Activated gamma-delta T cell treated with Interleukin-2 at 50 U/mL for 16 hours (primary cell): Measurements from ENCODE around the gene ANTXR2.

Source experiments
- DNase-seq: peaks from one replicate; pipeline ENCODE4 v3.0.0-alpha.2; 2020

The ANTXR2 gene

DNA sequence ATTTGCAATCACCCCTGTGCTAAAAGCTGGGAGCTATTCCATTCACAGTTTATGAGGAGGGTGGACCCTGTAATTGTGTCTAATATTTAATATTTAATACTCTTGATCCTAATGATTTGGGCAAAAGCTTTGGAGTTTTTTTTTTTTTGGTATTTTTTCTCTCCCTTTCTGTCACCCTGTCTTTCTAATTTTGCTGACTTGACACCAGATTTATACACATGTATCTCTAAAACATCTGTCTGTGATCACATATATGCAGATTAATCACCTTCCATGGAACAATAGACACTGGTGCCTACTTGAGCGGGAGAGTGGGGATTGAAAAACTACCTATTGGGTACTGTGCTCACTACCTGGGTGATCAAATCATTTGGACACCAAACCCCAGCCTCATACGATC lies 18.7 kb upstream of the ANTXR2 start:
- DNase-seq = no peak

- DNase-seq = no peak
Observed at GRCh38 chr4:80091184-80091583, 18.2 kb upstream of the ANTXR2 start.

DNA sequence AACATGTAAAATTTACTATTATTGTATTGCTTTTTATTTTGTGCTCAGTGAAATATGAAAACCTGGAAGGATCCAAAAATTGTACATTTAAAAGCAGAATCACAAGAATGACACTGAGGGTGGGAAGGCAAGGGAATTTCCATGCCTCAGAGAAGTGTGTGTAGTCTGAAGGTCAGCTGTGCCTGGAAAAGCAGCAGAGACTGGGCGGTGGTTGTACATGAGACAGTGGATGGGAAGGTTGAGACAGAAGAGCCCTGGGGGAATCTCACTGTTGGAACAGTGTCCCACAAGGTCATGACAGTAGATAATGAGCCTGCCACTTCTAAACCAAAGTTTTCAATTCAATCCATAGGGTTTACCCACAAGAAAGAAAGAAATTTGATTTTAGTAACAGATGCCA lies 17.1 kb upstream of the ANTXR2 start:
- no peak for DNase-seq

GRCh38 chr4:80088471-80088870 lies 15.4 kb upstream of the ANTXR2 start:
- no peak for DNase-seq

DNA sequence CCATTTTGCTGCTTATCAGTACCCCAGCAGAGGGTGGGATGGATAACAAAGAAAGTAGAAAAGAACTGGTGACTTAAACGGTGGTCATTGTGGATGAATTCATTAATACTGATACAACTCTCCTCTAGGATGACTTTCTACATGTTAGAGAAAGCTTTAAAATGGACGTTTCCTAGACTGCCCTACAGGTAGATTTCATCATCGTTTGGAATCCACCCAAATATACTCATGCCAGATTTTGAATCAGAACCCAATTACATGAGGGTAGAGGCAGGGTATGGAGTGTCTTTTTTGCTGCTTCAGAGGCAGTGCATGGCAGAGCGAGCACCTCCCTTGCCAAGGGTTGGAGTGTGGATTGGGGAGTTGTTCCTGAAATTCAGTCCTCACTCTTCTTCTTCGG lies 13.3 kb upstream of the ANTXR2 start:
- no peak for DNase-seq

- no peak for DNase-seq
Observed at GRCh38 chr4:80085081-80085480, 12.1 kb upstream of the ANTXR2 start.

- DNase-seq = no peak
Observed at GRCh38 chr4:80082693-80083092, 9.7 kb upstream of the ANTXR2 start.

DNA sequence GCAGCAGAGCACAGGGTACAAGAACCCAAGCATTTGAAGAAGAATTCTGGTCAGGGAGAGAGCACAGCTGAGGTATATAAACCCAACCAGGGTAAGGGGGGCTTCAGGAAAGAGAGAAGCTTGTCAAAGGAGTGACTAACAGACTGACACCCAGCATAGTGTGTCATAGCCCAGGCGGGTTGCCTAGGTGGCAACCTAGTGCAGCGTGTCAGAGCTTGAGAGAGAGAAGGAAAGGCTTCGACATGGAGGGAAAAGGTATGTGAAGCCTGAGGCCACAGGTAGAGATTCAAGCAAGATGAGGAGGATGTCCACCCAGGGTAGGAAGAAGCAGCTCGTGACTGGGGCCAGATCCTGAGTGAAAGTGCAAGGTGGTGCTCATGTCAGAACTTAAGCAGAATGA lies 8.5 kb upstream of the ANTXR2 start:
- DNase-seq = no peak

GRCh38 chr4:80079255-80079923 lies 6.4 kb upstream of the ANTXR2 start:
- no peak for DNase-seq

GRCh38 chr4:80078346-80079092 lies 5.5 kb upstream of the ANTXR2 start:
- DNase-seq = no peak

DNA sequence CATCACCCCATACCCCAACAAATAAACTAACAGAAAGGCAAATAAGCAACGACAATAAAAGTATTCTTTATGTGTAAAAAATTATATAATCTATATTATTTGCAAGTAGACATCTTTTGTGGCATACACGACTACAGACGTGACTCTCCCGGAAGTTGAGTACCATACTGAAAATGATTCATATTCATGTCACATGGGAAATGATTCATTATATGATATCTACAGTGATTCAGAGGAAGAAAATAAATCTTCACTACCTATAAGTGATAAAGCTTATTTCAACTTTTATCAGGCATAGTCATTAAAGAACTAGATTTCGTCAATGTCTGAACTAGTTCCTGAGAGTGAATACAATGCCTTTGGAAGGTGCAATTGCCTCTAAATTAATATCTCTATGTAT lies 4.6 kb upstream of the ANTXR2 start:
- no peak for DNase-seq

DNA sequence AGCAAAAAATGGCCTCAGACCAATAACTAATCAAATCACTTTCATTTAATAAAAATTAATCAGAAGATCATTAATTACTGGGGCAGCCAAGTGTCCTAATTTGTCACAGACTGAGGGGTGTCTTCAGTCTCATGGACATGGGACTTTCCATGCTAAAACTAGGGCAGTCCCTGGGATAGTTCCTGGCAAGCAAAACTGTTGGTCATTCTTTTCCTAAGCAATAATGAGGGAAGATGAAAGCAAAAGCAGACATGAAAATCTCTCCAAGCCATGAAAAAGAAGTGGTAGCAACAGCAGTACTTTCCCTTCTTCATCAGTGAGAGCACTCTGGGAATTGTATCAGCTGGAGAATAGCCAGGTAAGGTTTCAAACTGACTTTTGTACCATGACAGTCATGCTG lies 3.7 kb upstream of the ANTXR2 start:
- DNase-seq = no peak

DNA sequence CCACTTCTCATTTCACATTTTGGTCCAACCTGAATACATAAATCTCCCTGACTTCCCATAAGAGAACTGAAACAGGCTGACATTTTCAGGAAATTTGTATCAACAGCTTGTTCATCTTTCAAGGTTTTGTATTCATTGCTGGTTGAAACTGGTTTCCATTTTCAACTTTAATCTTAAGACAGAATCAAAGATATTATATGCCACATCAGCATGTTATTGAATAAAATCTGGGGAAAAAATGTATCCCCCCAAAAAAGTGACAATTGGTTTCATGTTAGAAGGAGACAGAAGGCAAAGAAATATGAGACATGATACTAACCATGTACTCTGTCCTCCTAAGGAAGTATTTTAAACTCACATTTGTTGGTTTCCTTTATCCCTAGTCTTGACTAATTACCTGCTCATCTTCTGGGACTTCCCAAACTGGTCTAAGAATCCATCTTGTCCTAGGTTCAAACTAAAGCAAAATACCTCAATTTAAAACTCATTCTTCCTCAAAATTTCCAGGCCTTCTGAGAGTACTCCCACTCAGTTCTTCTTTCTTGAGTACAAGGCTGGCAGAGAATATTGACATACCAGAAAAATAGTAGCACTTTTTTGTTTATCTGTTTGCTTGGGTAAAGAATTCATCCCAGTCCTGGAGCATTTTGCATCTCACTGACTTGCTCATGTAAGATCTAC lies 3.1 kb upstream of the ANTXR2 start:
- no peak for DNase-seq

- DNase-seq = no peak
Observed at GRCh38 chr4:80074651-80075050, 1.6 kb upstream of the ANTXR2 start.

DNA sequence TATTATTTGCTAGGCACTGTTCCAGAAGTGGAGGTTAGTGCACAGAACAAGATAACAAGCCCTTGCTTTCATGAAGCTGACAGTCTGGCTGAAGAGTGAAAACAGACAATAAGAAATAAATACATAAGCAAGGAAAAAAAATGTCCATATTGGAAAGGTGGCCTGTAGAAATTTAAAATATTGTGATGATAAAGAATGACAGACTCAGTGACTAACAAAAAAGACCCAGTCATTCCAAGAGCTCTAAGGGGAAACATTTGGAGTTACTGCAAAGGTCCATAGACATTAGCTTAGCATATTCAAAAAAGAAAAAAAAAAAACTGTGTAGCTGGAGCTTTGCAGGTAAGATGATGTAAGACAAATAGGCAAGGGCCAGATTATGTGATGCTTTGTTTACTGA lies 1.0 kb upstream of the ANTXR2 start:
- no peak for DNase-seq

DNA sequence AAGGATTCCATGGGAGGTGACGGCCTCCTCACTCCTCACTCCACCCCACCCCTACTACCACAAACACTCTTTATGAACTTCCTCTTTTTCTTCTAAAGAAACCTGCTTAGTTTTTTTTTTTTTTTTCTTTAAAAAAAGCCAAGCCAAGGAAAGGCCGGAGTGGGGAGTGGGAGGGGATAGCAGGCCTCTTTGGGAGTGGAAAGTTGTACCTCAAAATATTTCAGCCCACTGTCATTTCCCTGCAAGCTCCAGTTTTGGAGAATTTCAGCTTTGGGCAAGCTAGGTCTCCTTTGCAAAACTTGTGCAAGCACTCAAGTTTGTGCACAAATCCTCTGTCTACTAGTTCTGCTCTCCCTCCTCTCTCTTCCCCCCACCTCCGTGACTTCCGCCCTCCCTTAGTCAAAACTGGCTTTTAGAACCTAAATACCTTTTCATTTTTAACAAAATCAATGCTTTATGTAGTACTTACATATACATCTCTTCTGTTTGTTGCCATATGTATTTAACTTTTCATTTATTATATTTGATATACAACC lies 512 bp upstream of the ANTXR2 start:
- DNase-seq = peak; percentile 19

- DNase-seq = peak; percentile 40
Observed at GRCh38 chr4:80072228-80072743, 743 bp downstream of the ANTXR2 start.

DNA sequence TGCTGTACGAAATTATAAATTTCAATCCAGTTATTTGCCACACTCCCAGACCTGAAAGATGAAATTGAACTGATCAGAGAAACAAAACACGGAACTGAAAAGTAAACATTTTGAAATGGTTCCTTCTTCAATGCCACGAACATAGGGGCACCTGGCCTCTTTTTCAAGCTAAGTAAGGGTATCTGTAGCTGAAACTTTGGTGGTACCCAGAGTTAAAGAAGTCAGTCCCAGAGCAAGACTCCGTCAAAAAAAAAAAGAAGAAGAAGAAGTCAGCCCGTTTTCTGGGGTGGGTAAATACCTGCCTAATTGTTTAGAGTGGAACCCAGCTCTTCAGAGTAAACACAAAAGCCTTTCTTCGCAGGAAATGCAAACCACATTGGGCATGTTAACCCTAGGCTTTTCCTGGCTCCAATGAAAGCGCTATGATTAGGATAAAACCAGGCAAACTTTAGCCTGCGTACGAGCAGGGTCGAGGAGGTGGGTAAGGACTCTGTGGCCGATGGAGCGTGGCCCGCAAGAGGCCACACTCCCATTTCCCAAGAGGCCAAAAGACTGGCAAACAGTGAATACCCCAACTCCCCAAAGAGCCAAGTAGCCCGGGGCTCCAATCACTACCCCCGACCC lies 1.3 kb downstream of the ANTXR2 start:
- no peak for DNase-seq

DNA sequence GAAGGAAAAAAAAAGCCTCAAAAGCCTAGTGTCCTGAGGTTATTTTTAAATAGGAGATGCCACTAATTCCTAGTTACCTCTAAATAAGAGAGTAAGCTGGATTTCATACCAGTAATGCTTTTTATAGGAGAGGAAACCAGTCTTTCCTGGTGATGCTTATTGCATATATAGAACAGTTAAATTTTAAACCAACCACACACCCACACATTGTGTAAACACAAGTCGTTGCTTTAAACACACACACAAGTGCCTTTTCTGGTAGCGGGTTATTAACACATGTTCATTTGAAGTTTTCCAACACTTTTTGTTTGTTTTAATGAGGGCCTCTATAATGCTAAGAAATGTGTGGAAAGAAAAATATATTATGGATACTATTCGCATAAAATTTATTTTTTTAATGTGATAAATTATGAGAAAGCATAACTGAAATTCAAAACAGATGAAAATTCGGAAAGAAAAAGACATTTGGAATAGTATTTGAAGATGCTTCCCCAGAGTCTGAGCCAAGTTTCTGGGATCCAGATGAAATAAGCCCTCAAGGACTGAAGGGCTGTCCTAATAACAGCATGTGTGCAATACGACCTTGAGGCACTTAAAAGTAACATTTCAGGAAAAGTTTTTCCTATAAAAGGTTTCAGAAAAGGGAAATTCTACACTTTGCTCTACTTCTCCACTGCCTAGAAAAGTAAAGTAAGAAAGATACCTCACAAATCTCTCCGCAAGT lies 2.0 kb downstream of the ANTXR2 start:
- no peak for DNase-seq

DNA sequence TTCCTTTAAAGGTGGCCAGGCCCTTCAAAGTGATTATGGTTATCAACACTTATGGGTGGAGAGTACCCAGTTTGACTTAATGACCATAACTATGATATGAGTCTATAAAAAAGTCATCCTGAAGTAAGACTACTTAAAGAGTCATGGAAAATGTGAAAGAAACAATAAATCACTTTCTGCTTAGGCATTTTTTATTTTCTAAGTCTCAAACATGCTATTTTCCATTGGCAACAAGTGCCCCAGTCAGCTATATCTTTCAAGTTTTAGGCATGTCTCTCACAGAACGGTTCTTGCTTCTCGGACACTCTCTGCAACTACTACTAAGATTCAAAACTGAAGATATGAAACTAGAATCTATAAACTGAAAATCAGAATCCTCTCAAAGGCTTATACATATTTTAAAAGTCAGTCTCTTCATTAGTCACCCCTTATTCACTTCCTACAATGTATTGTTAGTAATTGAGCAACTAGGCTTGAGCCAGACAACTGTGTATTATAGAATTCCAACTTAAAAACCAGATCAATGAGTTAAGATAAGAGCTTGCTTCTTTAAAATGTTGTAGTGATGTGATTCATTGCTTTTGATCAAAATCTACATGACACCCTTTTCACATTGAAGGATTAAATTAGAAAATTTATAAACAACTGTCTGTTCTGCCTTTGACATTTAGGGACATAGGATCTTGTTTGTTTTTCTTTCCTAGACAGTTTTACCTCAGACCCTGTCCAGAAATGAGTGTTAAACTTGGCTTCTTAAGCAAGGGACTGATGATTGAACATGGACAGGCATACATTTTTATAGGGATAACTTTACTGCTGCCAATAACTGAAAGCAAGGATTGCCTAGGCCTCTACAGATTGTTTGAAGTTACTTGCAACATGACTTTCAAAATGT lies 2.9 kb downstream of the ANTXR2 start:
- no peak for DNase-seq

- DNase-seq = no peak
Observed at GRCh38 chr4:80069108-80069836, 3.8 kb downstream of the ANTXR2 start.
